HG02938 (cell line): Measurements from ENCODE around the gene ZSCAN29.
"Not testable (repeated sequence)": the region's sequence is repeated elsewhere in the genome, so short reads cannot be mapped to it uniquely, and the experiment has no call there.

Source experiments
- ATAC-seq: cut with Tn5 transposase; IDR thresholded peaks from one replicate; pipeline ENCODE4 v1.9.1; 2021; ENCODE audit warnings: mild to moderate bottlenecking, moderate library complexity; ENCODE audit not compliant: unreplicated experiment

ZSCAN29 gene

GRCh38 chr15:43370975-43371974 lies at the start of gene ZSCAN29, which contains the start of gene TUBGCP4:
Gene ZSCAN29, minus strand, starts transcription at chr15:43371043. Its CDS starts 1,130 bp downstream, at chr15:43369913.
Gene TUBGCP4, plus strand, starts transcription at chr15:43371101. Its CDS starts 254 bp downstream, at chr15:43371355.
- peak; percentile 70 for ATAC-seq

- ATAC-seq, result no peak
Observed at GRCh38 chr15:43420435-43420834, 49.6 kb upstream of the ZSCAN29 start.

GRCh38 chr15:43414196-43414595 lies 43.4 kb upstream of the ZSCAN29 start:
- no peak for ATAC-seq

GRCh38 chr15:43412096-43412495 lies 41.3 kb upstream of the ZSCAN29 start:
- no peak for ATAC-seq

- no peak for ATAC-seq
Observed at GRCh38 chr15:43410572-43411214, 39.9 kb upstream of the ZSCAN29 start.

- no peak for ATAC-seq
Observed at GRCh38 chr15:43408789-43409188, 37.9 kb upstream of the ZSCAN29 start.

GRCh38 chr15:43406808-43407207 lies 36.0 kb upstream of the ZSCAN29 start:
- no peak for ATAC-seq

- ATAC-seq, result no peak
Observed at GRCh38 chr15:43406189-43406588, 35.3 kb upstream of the ZSCAN29 start.

- ATAC-seq, result no peak
Observed at GRCh38 chr15:43404130-43404529, 33.3 kb upstream of the ZSCAN29 start.

GRCh38 chr15:43403616-43404015 lies 32.8 kb upstream of the ZSCAN29 start:
- no peak for ATAC-seq

- no peak for ATAC-seq
Observed at GRCh38 chr15:43402255-43402654, 31.4 kb upstream of the ZSCAN29 start.

- ATAC-seq, result not testable (repeated sequence)
Observed at GRCh38 chr15:43393592-43393991, 22.7 kb upstream of the ZSCAN29 start.

- ATAC-seq, result no peak
Observed at GRCh38 chr15:43390723-43391122, 19.9 kb upstream of the ZSCAN29 start.

- no peak for ATAC-seq
Observed at GRCh38 chr15:43383070-43383469, 12.2 kb upstream of the ZSCAN29 start.

- ATAC-seq, result no peak
Observed at GRCh38 chr15:43382310-43382709, 11.5 kb upstream of the ZSCAN29 start.

GRCh38 chr15:43378601-43379000 lies 7.8 kb upstream of the ZSCAN29 start:
- no peak for ATAC-seq

- ATAC-seq, result no peak
Observed at GRCh38 chr15:43376017-43376705, 5.3 kb upstream of the ZSCAN29 start.

GRCh38 chr15:43370310-43370974 lies 401 bp downstream of the ZSCAN29 start:
- peak; percentile 32 for ATAC-seq

- no peak for ATAC-seq
Observed at GRCh38 chr15:43361313-43361903, 9.4 kb downstream of the ZSCAN29 start.

GRCh38 chr15:43360821-43361220 lies 10.0 kb downstream of the ZSCAN29 start:
- no peak for ATAC-seq
